CD4-positive, alpha-beta T cell treated with Interleukin-12 subunit alpha and Interleukin-12 subunit beta, for 1 hour (primary cell): Measurements from ENCODE around the gene TRPM5.
A peak's percentile ranks its signal among the peaks of the same experiment; 100 is the strongest.

ENCODE experiments used
- DNase-seq: peaks from one replicate; pipeline ENCODE4 v3.0.0-alpha.2; 2020

Gene TRPM5

GRCh38 chr11:2402890-2403645 lies 41.2 kb downstream of the TRPM5 start:
- no peak for DNase-seq

DNA sequence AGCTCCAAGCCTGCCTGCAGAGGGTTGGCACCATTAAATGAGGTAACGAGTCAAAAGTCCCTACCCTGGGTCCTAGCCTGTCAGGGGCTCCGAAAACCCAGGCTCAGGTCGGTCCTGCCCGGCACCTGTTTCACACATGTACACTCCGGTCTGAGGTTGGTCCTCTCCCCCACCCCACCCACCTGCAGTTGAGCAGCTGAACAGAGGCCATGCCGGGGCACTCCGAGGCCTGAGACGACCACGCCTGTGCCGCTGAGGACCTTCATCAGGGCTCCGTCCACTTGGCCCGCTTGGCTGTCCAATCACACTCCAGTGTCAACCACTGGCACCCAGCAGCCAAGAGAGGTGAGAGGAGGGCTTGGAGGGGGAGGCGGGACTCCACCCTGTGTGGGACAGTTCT lies 42.2 kb downstream of the TRPM5 start:
- DNase-seq, result no peak

DNA sequence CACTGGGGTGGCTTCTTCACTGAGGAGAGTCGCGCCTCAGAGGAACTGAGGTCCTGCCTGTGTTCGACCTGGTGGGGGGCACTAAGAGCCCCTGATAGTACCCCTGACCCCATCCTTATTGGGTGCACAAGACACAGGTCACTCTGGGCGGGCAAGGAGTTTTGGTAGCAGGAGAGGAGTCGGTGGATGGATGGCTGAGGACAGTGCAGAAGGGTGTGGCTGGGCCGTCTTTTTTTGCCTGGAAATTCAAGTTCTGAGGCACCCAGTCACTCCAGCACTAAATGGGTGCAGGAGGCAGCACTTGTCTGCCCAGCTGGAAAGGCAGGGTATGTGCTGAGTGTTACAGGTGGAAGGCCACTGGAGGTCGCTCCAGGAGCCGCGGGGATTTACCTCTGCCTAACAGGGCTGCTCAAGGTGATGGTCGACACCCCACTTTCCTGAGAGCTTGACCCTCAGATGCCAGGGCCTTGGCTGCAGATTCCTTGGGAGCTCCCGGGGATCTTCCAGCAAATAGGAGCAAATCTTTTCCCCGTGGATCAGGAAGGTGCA lies 42.8 kb downstream of the TRPM5 start:
- no peak for DNase-seq

- no peak for DNase-seq
These were observed 43.4 kb downstream of the TRPM5 start for GRCh38 chr11:2400762-2401435.

- peak; percentile 100 for DNase-seq
These were observed 44.1 kb downstream of the TRPM5 start, which contains the start of gene TSSC4 for GRCh38 chr11:2400069-2400761. TSSC4 (plus strand) TSS chr11:2400750; CDS start chr11:2402634, 1,884 bp downstream.

- no peak for DNase-seq
These were observed 44.7 kb downstream of the TRPM5 start for GRCh38 chr11:2399488-2400068.

DNA sequence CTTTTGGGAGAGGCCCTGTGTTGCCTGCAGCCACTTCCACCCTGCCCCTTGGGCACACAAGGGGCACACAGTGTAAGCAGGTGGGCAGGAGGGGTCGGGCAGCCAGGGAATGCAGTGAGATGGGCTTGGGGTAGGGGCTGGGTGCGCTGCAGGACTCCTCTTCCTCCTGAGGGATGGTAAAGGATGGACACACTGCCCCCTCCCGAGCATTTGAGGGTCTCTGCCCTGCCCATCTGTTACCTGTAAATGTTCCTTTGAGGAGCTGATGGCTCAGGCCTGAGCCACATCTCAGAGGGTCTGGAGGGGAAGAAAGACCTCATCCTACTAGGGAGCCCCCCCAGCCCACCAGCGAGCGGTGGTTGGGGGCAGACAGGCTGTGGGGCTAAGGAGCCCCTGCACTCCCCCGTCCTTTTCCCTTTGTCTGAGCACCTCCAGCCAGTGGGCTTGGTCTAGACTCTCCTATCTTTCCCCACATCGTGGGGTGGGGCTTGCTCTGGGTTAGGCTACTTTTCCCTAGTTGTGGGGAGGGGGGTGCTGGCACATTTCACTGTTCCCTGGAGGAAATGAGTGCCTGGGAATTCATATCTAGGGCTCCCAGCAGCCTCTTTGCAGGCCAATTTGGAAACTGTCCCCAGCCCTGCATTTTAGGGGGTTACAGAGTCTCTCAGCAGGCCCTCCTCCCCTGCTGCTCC lies 45.5 kb downstream of the TRPM5 start:
- no peak for DNase-seq

GRCh38 chr11:2397005-2397404 lies 47.3 kb downstream of the TRPM5 start:
- no peak for DNase-seq

DNA sequence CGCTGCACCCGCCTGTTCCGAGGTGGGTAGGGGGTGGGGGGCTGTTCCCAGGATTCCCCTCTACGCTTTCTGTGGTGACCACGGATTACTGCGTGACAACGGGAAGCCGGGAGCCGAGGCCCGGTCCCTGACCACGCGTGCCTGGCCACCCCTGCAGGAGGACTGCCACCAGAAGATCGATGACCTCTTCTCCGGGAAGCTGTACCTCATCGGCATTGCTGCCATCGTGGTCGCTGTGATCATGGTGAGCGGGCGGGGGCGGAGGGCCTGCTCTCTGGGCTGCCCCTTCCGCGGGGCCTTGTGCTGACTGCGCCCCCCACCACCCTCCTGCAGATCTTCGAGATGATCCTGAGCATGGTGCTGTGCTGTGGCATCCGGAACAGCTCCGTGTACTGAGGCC lies 47.8 kb downstream of the TRPM5 start:
- no peak for DNase-seq

GRCh38 chr11:2395856-2396255 lies 48.5 kb downstream of the TRPM5 start:
- DNase-seq, result no peak

DNA sequence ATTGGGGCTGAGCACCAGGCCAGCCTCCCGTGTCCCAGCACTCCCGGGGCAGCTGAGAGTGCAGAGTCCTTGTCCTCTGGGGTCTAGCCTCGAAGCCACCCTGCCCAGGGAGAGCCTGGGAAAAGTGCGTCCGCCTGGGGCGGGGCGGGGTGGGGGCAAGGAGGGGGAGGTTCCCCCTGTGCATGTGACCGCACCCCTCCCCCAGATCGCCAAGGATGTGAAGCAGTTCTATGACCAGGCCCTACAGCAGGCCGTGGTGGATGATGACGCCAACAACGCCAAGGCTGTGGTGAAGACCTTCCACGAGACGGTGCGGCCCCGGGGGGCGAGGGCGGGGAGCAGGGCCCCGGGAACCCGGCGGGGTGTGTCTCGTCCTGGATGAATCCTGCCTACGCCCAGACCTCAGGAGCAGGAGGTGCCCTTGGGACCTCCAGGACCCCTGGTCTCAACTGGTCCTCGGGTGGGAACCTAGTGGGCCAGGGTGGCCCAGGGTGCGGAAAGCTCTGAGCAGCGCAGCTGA lies 49.0 kb downstream of the TRPM5 start:
- DNase-seq, result no peak

- DNase-seq, result no peak
These were observed 49.6 kb downstream of the TRPM5 start for GRCh38 chr11:2394818-2395105.
